Liver (tissue), 9 donors: ENCODE measurements around the gene DISC1. TPM values are rescaled to one million over a fixed set of nuclear protein-coding genes. Genes with fewer than 3 reads are reported as not detected.

ENCODE experiments used
- DNase-seq: peaks from one replicate; pipeline ENCODE4 v3.0.0-alpha.2; 2017; ENCODE audit warnings: low spot score
- H3K27ac ChIP-seq, 2 donors: one replicate each; pipeline ENCODE4 v1.7.0; 2013; ENCODE audit warnings: inconsistent platforms in 2 of 2, low read length in 2 of 2, control low read depth in 1 of 2, low read depth in 1 of 2, mild to moderate bottlenecking in 1 of 2
- H3K27me3 ChIP-seq, 4 donors: one replicate each; pipeline versions ENCODE4 v1.6.1 to v1.7.0; 2013; ENCODE audit warnings: low read length in 3 of 4, inconsistent platforms in 1 of 4, mild to moderate bottlenecking in 1 of 4, moderate library complexity in 1 of 4; ENCODE audit not compliant: control insufficient read depth in 4 of 4, insufficient read depth in 4 of 4
- H3K36me3 ChIP-seq, 4 donors: one replicate each; pipeline versions ENCODE4 v1.6.1 to v1.7.0; 2013; ENCODE audit warnings: low read length in 3 of 4, mild to moderate bottlenecking in 3 of 4, low read depth in 1 of 4, moderate library complexity in 1 of 4; ENCODE audit not compliant: control insufficient read depth in 4 of 4, insufficient read depth in 3 of 4
- H3K4me1 ChIP-seq, 4 donors: one replicate each; pipeline versions ENCODE4 v1.6.1 to v1.7.0; 2013; ENCODE audit warnings: low read length in 3 of 4, mild to moderate bottlenecking in 3 of 4, moderate library complexity in 1 of 4; ENCODE audit not compliant: control insufficient read depth in 4 of 4, insufficient read depth in 4 of 4
- H3K4me3 ChIP-seq, 3 donors: one replicate each; pipeline versions ENCODE4 v1.6.1 to v1.7.0; 2013; ENCODE audit warnings: low read length in 3 of 3, control low read depth in 1 of 3, low read depth in 1 of 3, mild to moderate bottlenecking in 1 of 3
- H3K9ac ChIP-seq, 2 donors: one replicate each; pipeline ENCODE4 v1.7.0; 2013; ENCODE audit warnings: low read length in 2 of 2, mild to moderate bottlenecking in 2 of 2, moderate library complexity in 2 of 2, control low read depth in 1 of 2, low read depth in 1 of 2
- H3K9me3 ChIP-seq, 4 donors: one replicate each; pipeline versions ENCODE4 v1.6.1 to v1.7.0; 2013; ENCODE audit warnings: low read length in 3 of 4; ENCODE audit not compliant: control insufficient read depth in 4 of 4
- EGR1 ChIP-seq, 2 donors: IDR thresholded peaks; 2 replicates each; pipeline ENCODE4 v1.6.1; 2016 to 2018; ENCODE audit warnings: antibody characterized with exemption in 2 of 2, low read depth in 2 of 2
- FOXA1 ChIP-seq: IDR thresholded peaks from 2 replicates; pipeline ENCODE4 v1.6.1; 2016; ENCODE audit warnings: antibody characterized with exemption
- FOXA2 ChIP-seq: IDR thresholded peaks from 2 replicates; pipeline ENCODE4 v1.6.1; 2016; ENCODE audit warnings: antibody characterized with exemption
- GABPA ChIP-seq, 2 donors: IDR thresholded peaks in 1 of 2; conservative IDR thresholded peaks in 1 of 2; 2 replicates each; pipeline ENCODE4 v1.6.1; 2016; ENCODE audit warnings: antibody characterized with exemption in 2 of 2, mild to moderate bottlenecking in 1 of 2, moderate library complexity in 1 of 2
- HNF4A ChIP-seq, 2 donors: conservative IDR thresholded peaks; 2 replicates each; pipeline ENCODE4 v1.6.1; 2016; ENCODE audit warnings: antibody characterized with exemption in 2 of 2, mild to moderate bottlenecking in 2 of 2
- HNF4G ChIP-seq: IDR thresholded peaks from 2 replicates; pipeline ENCODE4 v1.6.1; 2016; ENCODE audit warnings: antibody characterized with exemption
- JUND ChIP-seq, 2 donors: IDR thresholded peaks; 2 replicates each; pipeline ENCODE4 v1.6.1; 2016; ENCODE audit warnings: antibody characterized with exemption in 2 of 2
- NR2F2 ChIP-seq: IDR thresholded peaks from 2 replicates; pipeline ENCODE4 v1.6.1; 2016; ENCODE audit warnings: antibody characterized with exemption
- RAD21 ChIP-seq, 2 donors: IDR thresholded peaks; 2 replicates each; pipeline ENCODE4 v1.6.1; 2016; ENCODE audit warnings: antibody characterized with exemption in 2 of 2, mild to moderate bottlenecking in 2 of 2
- REST ChIP-seq: IDR thresholded peaks from 2 replicates; pipeline ENCODE4 v1.6.1; 2016; ENCODE audit warnings: antibody characterized with exemption, mild to moderate bottlenecking
- RXRA ChIP-seq, 2 donors: IDR thresholded peaks; 2 replicates each; pipeline ENCODE4 v1.6.1; 2017 to 2018; ENCODE audit warnings: antibody characterized with exemption in 2 of 2, mild to moderate bottlenecking in 1 of 2
- SP1 ChIP-seq: IDR thresholded peaks from 2 replicates; pipeline ENCODE4 v1.6.1; 2018; ENCODE audit warnings: antibody characterized with exemption, mild to moderate bottlenecking
- TAF1 ChIP-seq: conservative IDR thresholded peaks from 2 replicates; pipeline ENCODE4 v1.6.1; 2016; ENCODE audit warnings: antibody characterized with exemption, mild to moderate bottlenecking
- YY1 ChIP-seq: IDR thresholded peaks from 2 replicates; pipeline ENCODE4 v1.6.1; 2016; ENCODE audit warnings: antibody characterized with exemption, mild to moderate bottlenecking
- WGBS: extraction: QIAGEN DNeasy Blood & Tissue Kit; methylation state at CpG from one replicate; pipeline ENCODE4 v1.1.7; 2013; 5-methylcytosine and 5-hydroxymethylcytosine counted together
- polyA plus RNA-seq, 2 donors: library from polyadenylated mRNA; stranded (reverse) in 1 of 2; unstranded in 1 of 2; fragments of 200-250 nt in 1 of 2; fragments of >200 nt in 1 of 2; fragmentation: Nextera tagmentation in 1 of 2; extraction: Ambion mirVana in 1 of 2; gene quantifications; one replicate each; pipeline versions ENCODE4 v1.2.1 to v1.2.3, GENCODE V29; 2013 to 2015
- total RNA-seq, 2 donors: library from RNA; depleted of rRNA; stranded (reverse); fragments of >200 nt; gene quantifications; one replicate each; pipeline ENCODE4 v1.2.3, GENCODE V29; 2014
- TF ChIP-seq, protein P1 (sequence below): IDR thresholded peaks from 2 replicates; pipeline ENCODE4 v1.6.1; 2016; ENCODE audit warnings: antibody characterized with exemption
- TF ChIP-seq, protein P2 (sequence below): fragments of 150-350 bp; IDR thresholded peaks from 2 replicates; pipeline ENCODE4 v1.5.1; 2017; ENCODE audit warnings: improper control_type of control experiment, low read depth, low read length; ENCODE audit not compliant: missing input control
- TF ChIP-seq, protein P3 (sequence below): IDR thresholded peaks from 2 replicates; pipeline ENCODE4 v1.6.1; 2016; ENCODE audit warnings: antibody characterized with exemption
- TF ChIP-seq, protein P4 (sequence below): IDR thresholded peaks from 2 replicates; pipeline ENCODE4 v1.6.1; 2016; ENCODE audit warnings: antibody characterized with exemption
- donor health status: healthy.
- donor health status: healthy.
- donor health status: healthy.
- donor health status: healthy.
- donor health status: healthy.

DISC1 gene
- total and polyA plus RNA-seq, 4 donors = 0.45 to 6.3 (median 2.3) TPM

DNA sequence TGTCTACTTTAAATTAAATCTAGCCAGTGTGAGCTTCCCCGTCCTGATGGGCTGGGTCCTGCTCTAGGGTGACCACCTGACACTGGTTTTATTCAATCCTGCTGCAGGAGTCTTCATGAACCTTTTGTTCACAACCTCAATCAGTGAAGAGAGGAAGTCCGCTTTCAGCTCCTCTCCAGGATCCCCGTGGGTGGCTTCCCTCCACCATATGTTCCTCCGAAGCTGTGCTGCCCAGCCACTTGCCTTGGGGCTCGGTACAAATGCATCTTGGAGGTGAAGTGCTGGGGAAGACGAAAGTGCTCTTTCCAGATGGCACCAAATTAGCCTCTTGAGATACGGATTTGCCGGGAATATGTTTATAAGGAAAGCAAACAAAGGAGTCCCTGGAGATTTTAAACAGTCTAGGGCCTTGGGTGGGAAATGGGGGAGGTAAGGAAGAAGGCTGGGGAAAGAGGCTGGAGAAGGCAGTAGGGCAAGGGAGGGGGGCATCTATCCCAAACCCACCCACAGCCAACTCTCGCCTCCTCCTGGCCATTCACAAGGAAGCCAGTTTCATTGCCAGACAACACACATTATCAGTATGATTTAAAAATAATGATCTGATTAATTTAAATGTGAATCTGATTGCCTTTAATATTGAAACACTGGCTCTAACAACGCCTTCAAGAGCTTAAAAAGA lies 430.8 kb downstream of the DISC1 start:
- Histone ChIP-seq H3K9ac (no peak overlapping the region), H3K27ac (no peak overlapping the region), H3K9me3 (no peaks in the 10 kb centered on the region), H3K4me1 (peaks cover 0 to 1% (median 0%) of the 10 kb centered on the region in 4 donors), H3K36me3 (no peaks in the 10 kb centered on the region), H3K27me3 (no peaks in the 10 kb centered on the region), H3K4me3 (no peak overlapping the region)
- no peak for DNase-seq
- 79% methylated on average over 10 of the region's 10 CpGs for WGBS
- TF ChIP-seq, protein P1, sequence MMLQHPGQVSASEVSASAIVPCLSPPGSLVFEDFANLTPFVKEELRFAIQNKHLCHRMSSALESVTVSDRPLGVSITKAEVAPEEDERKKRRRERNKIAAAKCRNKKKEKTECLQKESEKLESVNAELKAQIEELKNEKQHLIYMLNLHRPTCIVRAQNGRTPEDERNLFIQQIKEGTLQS = no peak
- no peak for TF ChIP-seq YY1
- TF ChIP-seq JUND (IDR thresholded peaks at IDR 0.05) = no peak
- TF ChIP-seq, protein P2, sequence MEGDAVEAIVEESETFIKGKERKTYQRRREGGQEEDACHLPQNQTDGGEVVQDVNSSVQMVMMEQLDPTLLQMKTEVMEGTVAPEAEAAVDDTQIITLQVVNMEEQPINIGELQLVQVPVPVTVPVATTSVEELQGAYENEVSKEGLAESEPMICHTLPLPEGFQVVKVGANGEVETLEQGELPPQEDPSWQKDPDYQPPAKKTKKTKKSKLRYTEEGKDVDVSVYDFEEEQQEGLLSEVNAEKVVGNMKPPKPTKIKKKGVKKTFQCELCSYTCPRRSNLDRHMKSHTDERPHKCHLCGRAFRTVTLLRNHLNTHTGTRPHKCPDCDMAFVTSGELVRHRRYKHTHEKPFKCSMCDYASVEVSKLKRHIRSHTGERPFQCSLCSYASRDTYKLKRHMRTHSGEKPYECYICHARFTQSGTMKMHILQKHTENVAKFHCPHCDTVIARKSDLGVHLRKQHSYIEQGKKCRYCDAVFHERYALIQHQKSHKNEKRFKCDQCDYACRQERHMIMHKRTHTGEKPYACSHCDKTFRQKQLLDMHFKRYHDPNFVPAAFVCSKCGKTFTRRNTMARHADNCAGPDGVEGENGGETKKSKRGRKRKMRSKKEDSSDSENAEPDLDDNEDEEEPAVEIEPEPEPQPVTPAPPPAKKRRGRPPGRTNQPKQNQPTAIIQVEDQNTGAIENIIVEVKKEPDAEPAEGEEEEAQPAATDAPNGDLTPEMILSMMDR = no peak
- no peak for TF ChIP-seq EGR1 (IDR thresholded peaks at IDR 0.05; ENCODE audit: low read depth in 2 of 2)
- TF ChIP-seq HNF4A (conservative IDR thresholded peaks at IDR 0.05) = no peak
- TF ChIP-seq FOXA1 = no peak
- TF ChIP-seq, protein P3, sequence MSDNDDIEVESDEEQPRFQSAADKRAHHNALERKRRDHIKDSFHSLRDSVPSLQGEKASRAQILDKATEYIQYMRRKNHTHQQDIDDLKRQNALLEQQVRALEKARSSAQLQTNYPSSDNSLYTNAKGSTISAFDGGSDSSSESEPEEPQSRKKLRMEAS = no peak
- TF ChIP-seq HNF4G = no peak
- no peak for TF ChIP-seq GABPA (IDR thresholded peaks at IDR 0.05 in 1 of 2, conservative IDR thresholded peaks at IDR 0.05 in 1 of 2)
- no peak for TF ChIP-seq RAD21 (IDR thresholded peaks at IDR 0.05)
- TF ChIP-seq SP1 = no peak
- no peak for TF ChIP-seq FOXA2
- TF ChIP-seq RXRA (IDR thresholded peaks at IDR 0.05) = no peak
- no peak for TF ChIP-seq TAF1
- no peak for TF ChIP-seq NR2F2

- H3K9ac ChIP-seq = no peak overlapping the region
- TF ChIP-seq GABPA (IDR thresholded peaks at IDR 0.05 in 1 of 2, conservative IDR thresholded peaks at IDR 0.05 in 1 of 2) (no peak), FOXA2 (no peak), FOXA1 (no peak), TAF1 (no peak), HNF4G (no peak), SP1 (no peak), REST (no peak), YY1 (no peak), NR2F2 (no peak), RAD21 (IDR thresholded peaks at IDR 0.05) (no peak), HNF4A (conservative IDR thresholded peaks at IDR 0.05) (no peak), RXRA (IDR thresholded peaks at IDR 0.05) (no peak), JUND (IDR thresholded peaks at IDR 0.05) (no peak), EGR1 (IDR thresholded peaks at IDR 0.05; ENCODE audit: low read depth in 2 of 2) (no peak)
- TF ChIP-seq, protein P4, sequence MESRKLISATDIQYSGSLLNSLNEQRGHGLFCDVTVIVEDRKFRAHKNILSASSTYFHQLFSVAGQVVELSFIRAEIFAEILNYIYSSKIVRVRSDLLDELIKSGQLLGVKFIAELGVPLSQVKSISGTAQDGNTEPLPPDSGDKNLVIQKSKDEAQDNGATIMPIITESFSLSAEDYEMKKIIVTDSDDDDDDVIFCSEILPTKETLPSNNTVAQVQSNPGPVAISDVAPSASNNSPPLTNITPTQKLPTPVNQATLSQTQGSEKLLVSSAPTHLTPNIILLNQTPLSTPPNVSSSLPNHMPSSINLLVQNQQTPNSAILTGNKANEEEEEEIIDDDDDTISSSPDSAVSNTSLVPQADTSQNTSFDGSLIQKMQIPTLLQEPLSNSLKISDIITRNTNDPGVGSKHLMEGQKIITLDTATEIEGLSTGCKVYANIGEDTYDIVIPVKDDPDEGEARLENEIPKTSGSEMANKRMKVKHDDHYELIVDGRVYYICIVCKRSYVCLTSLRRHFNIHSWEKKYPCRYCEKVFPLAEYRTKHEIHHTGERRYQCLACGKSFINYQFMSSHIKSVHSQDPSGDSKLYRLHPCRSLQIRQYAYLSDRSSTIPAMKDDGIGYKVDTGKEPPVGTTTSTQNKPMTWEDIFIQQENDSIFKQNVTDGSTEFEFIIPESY = no peak
- TF ChIP-seq, protein P1 = no peak
- TF ChIP-seq, protein P3 = no peak
- TF ChIP-seq, protein P2 = no peak
- H3K27ac ChIP-seq = no peak overlapping the region
- 40% methylated on average over 1 of the region's 1 CpG for WGBS
- no peaks in the 10 kb centered on the region for H3K4me1 ChIP-seq
- no peaks in the 10 kb centered on the region for H3K36me3 ChIP-seq
- no peaks in the 10 kb centered on the region for H3K27me3 ChIP-seq
- no peak overlapping the region for H3K4me3 ChIP-seq
- no peak for DNase-seq
- no peaks in the 10 kb centered on the region for H3K9me3 ChIP-seq
These were observed 431.3 kb downstream of the DISC1 start for GRCh38 chr1:232057896-232058274.
